Daoy (cell line): ENCODE data around the gene HDAC8. TPM values are rescaled to one million over a fixed set of nuclear protein-coding genes. Genes with fewer than 3 reads are reported as not detected.
A peak's percentile ranks its signal among the peaks of the same experiment; 100 is the strongest.
"Not testable (repeated sequence)": the region's sequence is repeated elsewhere in the genome, so short reads cannot be mapped to it uniquely, and the experiment has no call there.

Source experiments
- DNase-seq: peaks from one replicate; pipeline ENCODE4 v3.0.0-alpha.2; 2015; ENCODE audit warnings: low read depth
- total RNA-seq: library from RNA; depleted of rRNA; stranded (reverse); fragments of >200 nt; shearing (Covaris generic); gene quantifications from 2 replicates; pipeline ENCODE4 v1.2.3, GENCODE V29; 2014; rRNA removed

HDAC8 gene
- total RNA-seq, result 20.5 and 34.8 TPM in 2 replicates

- peak; percentile 71 for DNase-seq
Observed at GRCh38 chrX:72572248-72573157, at the start of gene HDAC8. TSS of gene HDAC8 (minus strand) at chrX:72572843. CDS start at chrX:72572761, 82 bp downstream.

- peak; percentile 23 for DNase-seq
Observed at GRCh38 chrX:72621625-72622485, 49.2 kb upstream of the HDAC8 start.

- DNase-seq, result peak; percentile 0
Observed at GRCh38 chrX:72621163-72621562, 48.5 kb upstream of the HDAC8 start.

- peak; percentile 85 for DNase-seq
Observed at GRCh38 chrX:72620550-72621145, 48.0 kb upstream of the HDAC8 start.

GRCh38 chrX:72609313-72609712 is 36.7 kb upstream of the HDAC8 start:
- DNase-seq, result no peak

GRCh38 chrX:72604705-72605104 is 32.1 kb upstream of the HDAC8 start:
- DNase-seq, result no peak

GRCh38 chrX:72604112-72604511 is 31.5 kb upstream of the HDAC8 start:
- DNase-seq, result no peak

- not testable (repeated sequence) for DNase-seq
Observed at GRCh38 chrX:72591038-72591437, 18.4 kb upstream of the HDAC8 start.

GRCh38 chrX:72584163-72584562 is 11.5 kb upstream of the HDAC8 start:
- no peak for DNase-seq

GRCh38 chrX:72576141-72576894 is 3.7 kb upstream of the HDAC8 start:
- DNase-seq, result peak; percentile 17

GRCh38 chrX:72573158-72573511 is 492 bp upstream of the HDAC8 start:
- no peak for DNase-seq

GRCh38 chrX:72569786-72570185 is 2.9 kb downstream of the HDAC8 start:
- peak; percentile 42 for DNase-seq

GRCh38 chrX:72568406-72569092 is 4.1 kb downstream of the HDAC8 start:
- DNase-seq, result peak; percentile 31

GRCh38 chrX:72566448-72566847 is 6.2 kb downstream of the HDAC8 start:
- no peak for DNase-seq

GRCh38 chrX:72559655-72560054 is 13.0 kb downstream of the HDAC8 start:
- not testable (repeated sequence) for DNase-seq

- peak; percentile 77 for DNase-seq
Observed at GRCh38 chrX:72554448-72555140, 18.0 kb downstream of the HDAC8 start.

- DNase-seq, result not testable (repeated sequence)
Observed at GRCh38 chrX:72552443-72552842, 20.2 kb downstream of the HDAC8 start.

- DNase-seq, result peak; percentile 13
Observed at GRCh38 chrX:72545990-72546389, 26.7 kb downstream of the HDAC8 start.

GRCh38 chrX:72540318-72540717 is 32.3 kb downstream of the HDAC8 start:
- DNase-seq, result no peak

GRCh38 chrX:72539822-72540221 is 32.8 kb downstream of the HDAC8 start:
- no peak for DNase-seq
